Testis (tissue), 3 donors: ENCODE results near the gene NACC2. TPM values are rescaled to one million over a fixed set of nuclear protein-coding genes. Genes with fewer than 3 reads are reported as not detected.

Source experiments
- DNase-seq: peaks from one replicate; pipeline ENCODE4 v3.0.0-alpha.2; 2019
- H3K27ac ChIP-seq, 2 donors: fragments of 200-600 bp; sonication (generic); one replicate each; pipeline ENCODE4 v1.5.1; 2019
- H3K27me3 ChIP-seq: fragments of 200-600 bp; sonication (generic); one replicate; pipeline ENCODE4 v1.5.1; 2019
- H3K36me3 ChIP-seq: fragments of 200-600 bp; sonication (generic); one replicate; pipeline ENCODE4 v1.5.1; 2017; ENCODE audit warnings: low read depth; ENCODE audit errors: missing control alignments
- H3K4me1 ChIP-seq: fragments of 200-600 bp; sonication (generic); one replicate; pipeline ENCODE4 v1.5.1; 2019
- H3K4me3 ChIP-seq, 2 donors: fragments of 200-600 bp; sonication (generic); one replicate each; pipeline ENCODE4 v1.5.1; 2017 to 2019
- H3K9me3 ChIP-seq: fragments of 200-600 bp; sonication (generic); one replicate; pipeline ENCODE4 v1.5.1; 2017
- POLR2A ChIP-seq: fragments of 450-650 bp; IDR thresholded peaks from one replicate; pipeline ENCODE4 v1.6.1; 2017; ENCODE audit warnings: antibody characterized with exemption, mild to moderate bottlenecking, moderate library complexity
- WGBS, 2 donors: methylation state at CpG; one replicate each; pipeline ENCODE4 v1.1.5; 2018; 5-methylcytosine and 5-hydroxymethylcytosine counted together
- intact Hi-C: fragments of 100-400 bp; cut with DNase I; formaldehyde crosslinking; loops from one replicate; pipeline ENCODE4 v1.15.1; 2023; ENCODE audit warnings: low total_unique reads
- polyA plus RNA-seq: library from polyadenylated mRNA; stranded (reverse); fragments of 350-450 nt; fragmentation: Illumina TruSeq; extraction: RNeasy Lipid Tissue Mini Kit (QIAGEN cat#74804); gene quantifications from one replicate; pipeline ENCODE4 v1.2.3, GENCODE V29; 2014; ENCODE audit warnings: low read depth, low replicate concordance; ENCODE audit not compliant: insufficient read depth
- total RNA-seq, 2 donors: library from RNA; depleted of rRNA; stranded (reverse); fragments of >200 nt; gene quantifications; one replicate each; pipeline ENCODE4 v1.2.3, GENCODE V29; 2016
- TF ChIP-seq, protein P1 (sequence below), 3 experiments: fragments of 450-650 bp in 2 of 3; fragments of 200-600 bp in 1 of 3; sonication (generic) in 1 of 3; IDR thresholded peaks; one replicate each; pipeline ENCODE4 v1.5.1; 2016 to 2019; ENCODE audit warnings: antibody characterized with exemption in 3 of 3, mild to moderate bottlenecking in 2 of 3, moderate library complexity in 1 of 3

Gene NACC2
- total and polyA plus RNA-seq, 3 donors from 2014 or later = 29.3 to 49.7 (median 49.5) TPM

DNA sequence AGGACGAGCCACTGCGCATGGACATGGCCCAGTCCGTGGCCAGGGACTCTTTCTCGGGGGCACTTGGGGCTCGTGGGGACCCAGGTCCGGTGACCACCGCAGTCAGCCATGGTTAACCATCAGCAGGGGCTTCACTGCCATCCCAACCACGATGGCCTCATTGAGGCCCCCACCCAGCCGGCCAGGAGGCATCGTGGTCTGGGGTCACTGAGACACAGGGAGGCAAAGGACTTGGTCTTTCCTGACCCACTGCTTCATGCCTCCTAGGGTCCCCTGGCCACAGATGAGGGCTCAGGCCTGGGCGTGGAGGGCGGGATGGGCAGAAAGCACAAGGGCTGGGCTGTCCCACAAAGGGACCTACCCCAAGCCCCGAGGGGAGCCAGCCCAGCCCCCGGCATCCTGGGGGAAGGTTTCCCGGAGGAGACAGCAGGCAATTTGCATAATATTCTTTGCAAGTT is 6.6 kb downstream of the NACC2 start:
- TF ChIP-seq, protein P1, sequence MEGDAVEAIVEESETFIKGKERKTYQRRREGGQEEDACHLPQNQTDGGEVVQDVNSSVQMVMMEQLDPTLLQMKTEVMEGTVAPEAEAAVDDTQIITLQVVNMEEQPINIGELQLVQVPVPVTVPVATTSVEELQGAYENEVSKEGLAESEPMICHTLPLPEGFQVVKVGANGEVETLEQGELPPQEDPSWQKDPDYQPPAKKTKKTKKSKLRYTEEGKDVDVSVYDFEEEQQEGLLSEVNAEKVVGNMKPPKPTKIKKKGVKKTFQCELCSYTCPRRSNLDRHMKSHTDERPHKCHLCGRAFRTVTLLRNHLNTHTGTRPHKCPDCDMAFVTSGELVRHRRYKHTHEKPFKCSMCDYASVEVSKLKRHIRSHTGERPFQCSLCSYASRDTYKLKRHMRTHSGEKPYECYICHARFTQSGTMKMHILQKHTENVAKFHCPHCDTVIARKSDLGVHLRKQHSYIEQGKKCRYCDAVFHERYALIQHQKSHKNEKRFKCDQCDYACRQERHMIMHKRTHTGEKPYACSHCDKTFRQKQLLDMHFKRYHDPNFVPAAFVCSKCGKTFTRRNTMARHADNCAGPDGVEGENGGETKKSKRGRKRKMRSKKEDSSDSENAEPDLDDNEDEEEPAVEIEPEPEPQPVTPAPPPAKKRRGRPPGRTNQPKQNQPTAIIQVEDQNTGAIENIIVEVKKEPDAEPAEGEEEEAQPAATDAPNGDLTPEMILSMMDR (IDR thresholded peaks at IDR 0.05) = no peak
- no peak for TF ChIP-seq POLR2A
- H3K9me3 ChIP-seq = no peaks in the 10 kb centered on the region
- DNase-seq = no peak
- intact Hi-C loops = no loop called here
- no peaks in the 10 kb centered on the region for H3K36me3 ChIP-seq
- 76 to 79% methylated on average over 6 to 15 of the region's 15 CpGs for WGBS, 2 donors
- no peaks in the 10 kb centered on the region for H3K27me3 ChIP-seq
- peaks cover 64% of the 10 kb centered on the region for H3K4me1 ChIP-seq
- no peak overlapping the region for H3K27ac ChIP-seq
- H3K4me3 ChIP-seq = no peak overlapping the region

DNA sequence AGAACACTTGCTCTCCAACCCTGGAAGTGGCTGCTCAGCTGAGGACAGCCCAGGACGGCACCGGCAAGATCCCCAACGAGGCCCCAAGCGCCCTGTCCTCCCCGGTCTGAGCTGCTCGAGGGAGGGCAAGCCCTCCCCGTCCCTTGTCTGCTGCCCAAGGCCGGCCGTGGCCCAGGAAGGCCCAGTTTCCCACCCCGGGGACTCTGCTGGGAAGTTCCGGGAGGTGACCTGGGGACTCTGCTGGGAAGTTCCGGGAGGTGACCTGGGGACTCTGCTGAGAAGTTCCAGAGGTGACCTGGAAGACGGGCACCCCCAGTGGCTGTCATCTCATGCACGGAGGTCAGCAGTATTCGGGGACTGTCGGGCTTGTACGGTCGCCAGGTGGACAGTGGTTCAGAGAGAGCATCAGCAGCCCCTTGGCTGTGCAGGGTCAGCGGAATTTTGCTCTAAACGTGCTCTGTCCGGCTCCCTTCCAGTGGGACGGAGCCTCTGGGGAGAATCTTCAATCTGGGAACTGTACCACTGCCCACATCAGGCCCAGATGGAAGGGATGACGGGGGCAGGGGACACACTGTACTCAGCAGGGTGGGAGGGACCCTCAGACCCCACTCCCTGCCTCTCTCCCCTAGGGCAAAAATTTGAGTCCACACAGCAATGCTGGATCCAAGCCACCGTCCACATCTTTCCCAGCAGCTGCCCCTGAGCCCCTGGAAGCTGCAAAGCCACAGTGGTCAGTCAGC is 7.2 kb downstream of the NACC2 start:
- intact Hi-C loops = no loop called here
- Histone ChIP-seq H3K27me3 (no peaks in the 10 kb centered on the region), H3K4me1 (peaks cover 58% of the 10 kb centered on the region), H3K9me3 (no peaks in the 10 kb centered on the region), H3K36me3 (no peaks in the 10 kb centered on the region), H3K27ac (no peak overlapping the region), H3K4me3 (no peak overlapping the region)
- TF ChIP-seq, protein P1 (IDR thresholded peaks at IDR 0.05) = no peak
- no peak for TF ChIP-seq POLR2A
- 37 to 47% methylated on average over 11 to 24 of the region's 24 CpGs for WGBS, 2 donors
- DNase-seq = no peak

DNA sequence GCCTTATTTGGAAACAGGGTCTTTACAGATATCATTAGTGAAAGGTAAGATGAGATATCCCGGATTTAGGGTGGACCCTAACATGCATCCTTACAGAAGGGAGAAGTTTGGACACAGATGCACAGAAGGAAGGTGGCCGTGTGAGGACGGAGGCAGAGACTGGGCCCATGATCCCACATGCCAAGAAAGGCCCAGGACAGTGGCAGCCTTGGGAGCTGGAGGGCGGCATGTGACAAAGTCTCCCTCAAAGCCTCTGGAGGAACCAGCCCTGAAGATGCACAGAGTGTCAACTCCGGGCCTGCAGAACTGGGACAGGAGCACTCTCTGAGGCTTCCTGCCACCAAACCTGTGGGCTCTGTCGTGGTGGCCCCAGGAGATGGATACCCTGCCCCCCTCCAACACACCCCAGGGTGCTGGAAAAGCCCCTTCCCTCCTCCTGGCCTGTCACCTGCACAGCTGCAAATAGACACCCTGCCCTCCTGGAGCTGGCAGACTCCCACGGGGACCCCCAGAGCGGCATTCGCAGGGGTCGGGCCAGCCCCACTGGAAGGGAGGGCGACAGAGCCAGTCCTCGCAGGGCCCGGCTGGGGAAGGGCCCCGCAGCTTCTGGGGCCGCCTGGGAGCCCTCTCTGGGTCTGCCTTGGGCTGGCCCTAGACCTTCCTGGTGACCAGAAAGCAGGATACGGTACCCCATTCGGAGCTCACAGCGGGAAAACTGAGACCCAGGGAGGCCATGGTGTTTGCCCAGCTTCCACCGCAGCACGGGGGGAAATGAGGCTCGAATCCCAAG is 7.9 kb downstream of the NACC2 start:
- no peaks in the 10 kb centered on the region for H3K27me3 ChIP-seq
- DNase-seq = no peak
- intact Hi-C loops = no loop called here
- no peaks in the 10 kb centered on the region for H3K9me3 ChIP-seq
- no peak for TF ChIP-seq POLR2A
- TF ChIP-seq, protein P1 (IDR thresholded peaks at IDR 0.05) = no peak
- no peak overlapping the region for H3K4me3 ChIP-seq
- no peaks in the 10 kb centered on the region for H3K36me3 ChIP-seq
- H3K27ac ChIP-seq = no peak overlapping the region
- WGBS, 2 donors = 76 to 77% methylated on average over 13 to 16 of the region's 21 CpGs
- peaks cover 51% of the 10 kb centered on the region for H3K4me1 ChIP-seq

DNA sequence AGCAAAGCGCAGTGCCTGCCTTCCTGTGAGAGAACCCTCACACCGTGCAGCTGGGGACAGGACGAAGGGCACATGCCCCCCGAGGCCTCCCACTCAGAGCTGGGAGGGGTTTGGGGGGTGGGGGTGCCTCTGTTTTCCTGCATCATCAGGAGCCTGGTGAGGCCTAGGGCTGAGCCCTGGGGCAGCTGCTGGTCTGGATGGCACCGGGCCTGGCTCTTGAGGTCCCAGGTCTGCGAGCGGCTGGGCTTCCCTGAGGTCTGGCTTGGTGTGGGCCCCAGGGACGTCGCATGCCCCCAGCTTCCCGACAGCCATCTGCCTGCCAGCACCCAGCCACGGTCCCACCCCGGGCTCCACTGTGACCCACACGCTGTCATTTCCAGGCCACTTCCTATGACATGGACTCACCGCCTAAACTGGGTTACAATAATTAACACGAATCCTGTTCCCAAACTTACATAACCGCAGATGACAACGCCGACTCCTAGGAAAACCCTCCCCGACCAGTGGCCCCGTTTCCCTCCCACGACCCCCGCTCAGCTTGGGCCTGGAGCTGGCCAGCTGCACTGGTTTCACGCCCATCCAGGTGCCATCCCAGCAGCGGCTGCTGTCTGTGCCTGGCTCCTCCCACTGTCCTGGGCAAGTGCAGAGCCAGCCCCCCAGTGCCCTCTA is 8.7 kb downstream of the NACC2 start:
- H3K36me3 ChIP-seq = no peaks in the 10 kb centered on the region
- H3K9me3 ChIP-seq = no peaks in the 10 kb centered on the region
- intact Hi-C loops = no loop called here
- no peaks in the 10 kb centered on the region for H3K27me3 ChIP-seq
- no peak overlapping the region for H3K27ac ChIP-seq
- WGBS, 2 donors = 65 to 89% methylated on average over 10 to 24 of the region's 24 CpGs
- H3K4me1 ChIP-seq = peaks cover 43% of the 10 kb centered on the region
- TF ChIP-seq POLR2A = no peak
- TF ChIP-seq, protein P1 (IDR thresholded peaks at IDR 0.05) = no peak
- no peak for DNase-seq
- H3K4me3 ChIP-seq = no peak overlapping the region
